GM20431 (cell line): ENCODE data around the gene EZR.

Experiments used
- in situ Hi-C: fragments of 300-500 bp; cut with MseI, MboI; formaldehyde crosslinking; loops from one replicate; pipeline ENCODE4 v1.15.0; 2020; ENCODE audit warnings: low sequenced_read_pairs; ENCODE audit not compliant: unreplicated experiment

Gene EZR

DNA sequence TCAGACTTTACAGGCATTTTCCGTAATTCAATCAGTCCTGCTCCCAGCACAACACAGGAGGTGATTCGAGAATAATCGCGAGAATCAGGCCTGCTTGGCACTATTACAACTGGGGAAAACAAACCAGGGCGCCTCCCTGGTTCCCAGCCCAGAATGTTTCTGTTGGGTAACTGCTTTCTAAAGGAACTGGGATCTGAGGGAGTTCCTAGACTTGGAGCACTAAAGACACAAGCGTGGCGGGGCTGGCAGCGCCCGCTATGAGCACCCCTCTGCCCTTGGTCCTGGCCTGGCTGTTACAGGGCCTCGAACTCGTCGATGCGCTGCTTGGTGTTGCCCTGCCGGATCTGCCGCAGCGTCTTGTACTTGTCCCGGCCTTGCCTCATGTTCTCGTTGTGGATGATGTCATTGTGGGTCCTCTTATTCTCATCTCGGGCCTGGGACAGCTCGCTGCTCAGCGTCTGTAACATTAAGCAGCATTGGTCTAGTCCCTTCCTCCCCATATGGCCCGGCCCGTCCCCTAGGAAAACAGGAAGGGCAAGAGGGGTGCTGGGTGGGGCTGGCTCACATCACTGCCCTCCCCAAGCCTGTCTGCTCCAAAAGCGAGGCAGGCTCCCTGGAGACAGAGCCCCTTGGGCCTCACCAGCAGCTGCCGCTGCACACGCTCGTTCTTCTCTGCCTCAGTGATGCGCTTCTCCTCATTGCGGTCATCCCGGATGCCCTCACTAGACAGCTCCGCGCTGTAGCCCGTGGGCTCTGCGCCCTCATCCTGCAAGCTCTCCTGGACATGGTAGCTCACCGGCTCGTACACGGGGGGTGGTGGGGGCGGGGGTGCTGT lies 52.3 kb downstream of the EZR start:
- in situ Hi-C loops: no loop called here

DNA sequence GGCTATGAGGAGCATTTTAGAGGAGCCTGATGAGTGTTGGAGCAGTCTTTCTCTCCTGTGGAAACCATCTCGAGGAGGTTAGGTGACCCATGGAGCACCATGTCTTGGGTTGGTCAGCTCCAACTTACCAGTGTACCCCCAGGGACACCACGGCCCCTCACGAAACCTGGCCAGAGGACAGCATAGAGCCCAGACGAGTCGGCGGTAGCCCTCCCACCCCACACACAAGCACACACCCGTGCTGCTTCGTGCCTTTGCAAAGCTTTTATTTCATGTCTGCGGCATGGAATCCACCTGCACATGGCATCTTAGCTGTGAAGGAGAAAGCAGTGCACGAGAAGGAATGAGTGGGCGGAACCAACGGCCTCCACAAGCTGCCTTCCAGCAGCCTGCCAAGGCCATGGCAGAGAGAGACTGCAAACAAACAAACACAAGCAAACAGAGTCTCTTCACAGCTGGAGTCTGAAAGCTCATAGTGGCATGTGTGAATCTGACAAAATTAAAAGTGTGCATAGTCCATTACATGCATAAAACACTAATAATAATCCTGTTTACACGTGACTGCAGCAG lies 53.6 kb downstream of the EZR start:
- in situ Hi-C loops: no loop called here

DNA sequence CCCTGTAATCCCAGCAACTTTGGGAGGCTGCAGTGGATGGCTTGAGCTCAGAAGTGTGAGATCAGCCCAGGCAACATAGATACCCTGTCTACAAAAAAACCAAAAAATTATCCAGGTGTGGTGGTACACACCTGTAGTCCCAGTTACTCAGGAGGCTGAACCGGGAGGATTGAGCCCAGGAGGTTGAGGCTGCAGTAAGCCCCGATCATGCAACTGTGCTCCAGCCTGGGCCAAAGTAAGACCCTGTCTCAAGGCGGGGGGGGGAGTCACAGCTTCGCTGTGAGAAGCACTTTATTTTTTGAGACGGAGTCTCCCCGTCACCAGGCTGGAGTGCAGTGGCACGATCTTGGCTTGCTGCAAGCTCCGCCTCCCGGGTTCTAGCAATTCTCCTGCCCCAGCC lies 54.2 kb downstream of the EZR start:
- in situ Hi-C loops: no loop called here

DNA sequence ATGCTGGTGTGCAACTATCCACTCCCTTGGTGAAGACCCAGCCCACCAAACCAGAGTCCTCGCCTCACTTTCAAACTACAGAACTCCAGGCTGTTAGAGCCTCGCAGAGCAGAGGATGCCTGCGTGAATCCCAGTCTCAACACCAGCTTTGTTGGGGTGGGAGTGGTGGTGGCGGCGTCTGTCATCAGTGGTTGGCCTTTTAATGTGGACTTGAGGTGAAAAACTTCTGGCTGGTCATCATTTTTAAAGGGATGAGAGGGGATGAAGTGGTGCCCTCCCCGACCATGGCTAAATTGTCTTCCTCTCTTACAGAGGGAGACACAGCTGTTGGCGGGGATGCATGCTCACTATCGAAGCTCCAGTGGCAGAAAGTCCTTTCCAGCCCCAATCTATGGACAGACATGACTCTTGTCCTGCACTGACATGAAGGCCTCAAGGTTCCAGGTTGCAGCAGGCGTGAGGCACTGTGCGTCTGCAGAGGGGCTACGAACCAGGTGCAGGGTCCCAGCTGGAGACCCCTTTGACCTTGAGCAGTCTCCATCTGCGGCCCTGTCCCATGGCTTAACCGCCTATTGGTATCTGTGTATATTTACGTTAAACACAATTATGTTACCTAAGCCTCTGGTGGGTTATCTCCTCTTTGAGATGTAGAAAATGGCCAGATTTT lies 54.9 kb downstream of the EZR start:
- in situ Hi-C loops: no loop called here

DNA sequence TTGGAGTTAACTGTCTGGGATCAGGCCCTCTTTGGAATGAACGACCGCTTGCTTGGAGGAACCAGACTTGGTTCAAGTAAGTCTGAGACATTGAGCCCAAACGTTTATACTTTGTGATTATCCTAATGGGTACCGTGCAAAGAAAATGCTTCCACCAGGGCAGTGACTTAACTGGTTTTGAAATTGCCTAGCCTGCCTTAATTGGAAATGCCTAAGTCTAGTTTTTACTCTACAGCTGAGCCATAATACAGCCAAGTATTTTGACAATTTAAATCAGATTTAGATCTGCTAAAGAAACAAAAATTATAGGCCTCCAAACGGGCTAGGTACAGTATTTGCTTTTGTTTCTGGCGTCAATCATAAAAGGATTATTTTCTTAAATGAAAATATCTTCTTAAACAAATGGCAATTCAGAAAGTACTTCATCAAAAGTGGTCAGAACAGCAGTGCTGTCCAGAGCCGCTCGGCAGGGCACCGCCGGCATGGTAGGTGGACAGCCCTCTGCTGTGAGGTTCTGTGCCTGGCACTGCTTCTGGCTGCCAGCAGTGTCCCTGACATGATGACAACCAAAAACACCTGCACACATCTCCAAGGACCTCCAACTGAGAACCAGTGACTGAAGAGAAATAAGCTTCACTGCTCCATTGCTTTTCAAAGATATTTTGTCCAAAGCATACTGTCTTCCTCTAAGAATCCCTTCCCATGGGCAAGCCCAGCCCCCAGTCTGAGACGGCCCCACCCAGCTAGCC lies 55.6 kb downstream of the EZR start:
- in situ Hi-C loops: no loop called here

DNA sequence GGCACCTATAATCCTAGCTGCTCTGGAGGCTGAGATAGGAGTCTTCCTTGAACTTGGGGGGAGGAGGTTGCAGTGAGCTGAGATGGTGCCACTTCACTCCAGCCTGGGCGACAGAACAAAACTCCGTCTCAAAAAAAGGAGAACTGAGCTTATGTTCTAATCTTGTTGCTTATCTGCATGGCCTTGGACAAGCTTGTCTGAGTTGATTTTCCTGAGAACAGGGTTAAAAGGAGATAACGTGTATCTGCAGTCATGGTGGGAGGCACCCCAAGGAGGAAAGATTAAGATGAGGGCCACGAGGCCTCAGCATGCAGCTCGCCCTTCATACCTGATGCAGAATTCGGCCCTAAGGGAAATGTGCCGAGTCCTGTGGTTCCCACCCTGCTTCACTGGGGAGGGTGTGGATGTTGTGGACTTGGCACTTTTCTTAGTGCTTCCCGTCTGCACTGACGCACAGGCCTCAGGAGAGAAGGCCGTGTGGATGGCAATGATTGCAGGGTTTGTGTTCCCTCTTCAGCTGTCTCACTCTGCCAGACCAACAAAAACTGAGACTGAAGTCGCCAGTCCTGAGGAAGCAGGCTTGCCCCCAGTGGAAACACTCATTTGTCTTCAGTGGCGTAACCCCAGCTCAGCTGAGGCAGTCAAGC lies 56.3 kb downstream of the EZR start:
- in situ Hi-C loops: no loop called here

DNA sequence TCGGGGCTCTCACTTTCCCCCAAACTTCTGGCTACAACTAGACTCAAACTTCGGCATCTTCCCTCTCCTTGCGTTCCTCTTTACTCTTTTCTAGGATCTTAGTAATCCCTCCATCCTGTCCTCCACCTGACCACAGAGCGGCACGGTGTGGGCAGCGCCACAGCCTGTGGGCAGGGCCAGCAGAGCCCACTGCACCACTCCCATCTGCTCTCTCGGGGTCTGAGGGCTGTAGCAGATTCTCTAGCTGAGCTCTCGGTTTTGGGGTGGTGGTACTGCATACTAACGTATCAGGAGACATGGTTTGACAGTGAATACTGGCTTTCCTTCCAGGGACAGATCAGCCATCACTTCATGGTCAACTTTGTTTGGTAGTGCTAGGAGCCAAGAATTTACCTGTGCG lies 57.4 kb downstream of the EZR start:
- in situ Hi-C loops: no loop called here

DNA sequence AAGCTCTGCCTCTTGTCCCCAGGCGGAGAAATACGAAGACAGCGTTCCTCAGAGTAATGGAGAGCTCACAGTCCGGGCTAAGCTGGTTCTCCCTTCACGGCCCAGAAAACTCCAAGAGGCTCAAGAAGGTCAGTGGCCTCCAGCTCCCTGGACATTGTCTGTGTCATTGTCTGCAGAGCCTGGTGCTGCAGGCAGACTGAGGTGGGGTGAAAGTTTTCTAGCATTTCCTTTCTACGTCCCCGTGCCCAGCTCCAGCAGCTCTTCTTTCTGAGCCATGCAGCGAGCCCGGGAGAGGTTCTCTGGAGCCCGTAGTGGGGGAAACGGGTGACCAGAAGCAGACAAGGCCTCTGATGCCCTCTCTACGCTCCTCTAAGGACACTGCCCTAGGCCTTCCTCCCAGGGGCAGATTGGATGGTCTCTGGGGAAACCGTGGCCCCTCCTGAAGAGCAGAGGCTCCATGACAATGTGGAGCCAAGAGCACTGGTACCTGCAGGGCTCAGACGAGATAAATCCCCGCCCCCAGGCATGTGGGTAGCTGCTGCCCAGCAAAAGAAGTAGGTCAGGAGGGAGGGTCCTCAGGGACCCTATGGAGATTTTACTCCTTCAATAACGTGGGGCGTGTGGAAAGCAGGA lies 58.4 kb downstream of the EZR start:
- in situ Hi-C loops: no loop called here

DNA sequence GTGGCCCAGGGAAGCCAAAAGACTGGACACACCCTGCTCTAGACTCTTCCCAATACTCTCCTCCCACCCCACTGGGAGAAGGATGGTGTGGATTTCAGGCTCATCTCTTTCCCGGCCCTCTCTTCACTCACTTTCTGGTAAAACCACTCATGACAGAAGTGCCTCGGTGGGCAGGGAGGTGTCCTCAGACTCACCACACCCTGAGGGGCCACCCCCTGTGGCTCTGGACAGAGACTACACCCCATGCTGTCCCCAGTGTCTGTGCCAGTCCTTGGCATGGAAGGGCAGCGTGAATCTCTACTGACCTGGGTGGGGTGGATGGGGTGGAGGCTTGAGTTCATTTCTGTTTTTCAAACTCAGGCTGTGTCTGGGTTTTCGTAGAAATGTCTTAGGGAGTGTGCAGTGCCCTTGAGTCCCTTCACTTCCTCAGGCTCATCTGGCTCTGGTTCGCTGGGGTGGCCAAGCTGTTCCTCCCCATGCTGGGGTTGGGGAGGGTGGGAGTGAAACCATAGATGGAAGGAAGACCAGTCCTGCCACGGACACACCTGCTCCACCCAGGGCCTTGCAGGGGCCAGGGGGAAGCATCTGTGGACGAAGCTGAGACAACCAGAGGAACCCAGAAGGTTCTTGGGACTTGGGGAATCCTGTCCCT lies 59.1 kb downstream of the EZR start:
- in situ Hi-C loops: no loop called here

DNA sequence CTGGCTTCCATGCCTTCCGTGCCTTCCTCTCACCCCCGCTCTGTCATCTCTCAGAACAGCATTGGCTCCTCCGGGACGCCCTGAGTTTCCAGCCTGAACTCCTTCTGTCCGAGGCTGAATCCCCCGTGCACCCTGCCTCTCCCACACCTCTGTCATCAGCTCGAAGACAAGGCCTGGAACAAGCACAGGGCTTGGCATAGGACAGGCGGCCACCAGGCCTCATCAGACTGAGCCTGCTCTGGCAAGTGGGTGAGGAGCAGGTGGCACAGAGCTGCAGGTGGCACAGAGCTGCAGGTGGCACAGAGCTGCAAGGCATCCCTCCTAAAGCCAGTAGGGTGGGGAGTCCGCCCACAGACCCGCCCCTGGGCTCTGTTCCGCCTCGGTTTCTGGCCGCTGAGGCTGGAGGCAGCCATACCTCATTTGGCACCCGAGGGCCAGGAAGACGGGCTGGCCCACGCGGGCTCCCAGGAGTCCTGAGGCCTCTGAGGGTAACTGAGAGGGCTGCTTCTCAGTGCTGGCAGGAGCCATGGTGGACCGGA lies 60.2 kb downstream of the EZR start:
- in situ Hi-C loops: no loop called here

DNA sequence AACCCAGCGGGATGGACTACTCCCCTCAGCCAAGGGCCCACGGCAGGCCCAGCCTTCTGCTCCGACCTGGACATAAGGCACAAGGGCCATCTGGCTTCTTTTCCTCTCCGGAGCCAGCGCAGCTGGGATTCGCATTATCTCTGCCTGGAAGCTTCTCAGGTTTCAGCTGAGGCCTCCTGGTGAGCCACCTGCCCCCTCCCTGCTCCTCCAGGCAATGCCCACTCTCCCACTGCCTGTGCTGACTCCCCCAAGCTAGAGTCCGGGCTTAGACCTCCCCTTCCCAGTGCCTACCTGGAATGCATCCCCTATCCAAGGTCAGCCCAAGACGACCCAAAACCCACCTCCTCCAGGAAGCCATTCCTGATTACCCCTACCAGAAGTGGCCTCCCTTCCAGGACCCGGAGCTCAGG lies 60.7 kb downstream of the EZR start:
- in situ Hi-C loops: no loop called here

DNA sequence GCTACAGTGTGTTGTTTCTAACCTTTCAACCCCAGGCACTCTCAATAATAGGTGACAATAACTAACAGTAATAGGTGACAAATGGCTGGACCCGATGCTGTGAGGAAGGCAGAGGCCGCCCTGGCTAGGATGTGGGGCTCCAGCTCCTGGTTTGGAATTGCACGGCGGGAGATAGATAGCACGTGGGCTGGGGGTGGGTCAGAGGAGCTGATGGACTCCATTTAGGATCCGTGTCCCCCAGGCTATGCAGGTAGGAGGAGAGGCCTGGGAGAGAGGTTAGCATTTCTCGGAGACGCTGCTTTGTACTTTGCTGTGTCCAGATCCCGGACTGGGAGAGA lies 61.4 kb downstream of the EZR start:
- in situ Hi-C loops: no loop called here

DNA sequence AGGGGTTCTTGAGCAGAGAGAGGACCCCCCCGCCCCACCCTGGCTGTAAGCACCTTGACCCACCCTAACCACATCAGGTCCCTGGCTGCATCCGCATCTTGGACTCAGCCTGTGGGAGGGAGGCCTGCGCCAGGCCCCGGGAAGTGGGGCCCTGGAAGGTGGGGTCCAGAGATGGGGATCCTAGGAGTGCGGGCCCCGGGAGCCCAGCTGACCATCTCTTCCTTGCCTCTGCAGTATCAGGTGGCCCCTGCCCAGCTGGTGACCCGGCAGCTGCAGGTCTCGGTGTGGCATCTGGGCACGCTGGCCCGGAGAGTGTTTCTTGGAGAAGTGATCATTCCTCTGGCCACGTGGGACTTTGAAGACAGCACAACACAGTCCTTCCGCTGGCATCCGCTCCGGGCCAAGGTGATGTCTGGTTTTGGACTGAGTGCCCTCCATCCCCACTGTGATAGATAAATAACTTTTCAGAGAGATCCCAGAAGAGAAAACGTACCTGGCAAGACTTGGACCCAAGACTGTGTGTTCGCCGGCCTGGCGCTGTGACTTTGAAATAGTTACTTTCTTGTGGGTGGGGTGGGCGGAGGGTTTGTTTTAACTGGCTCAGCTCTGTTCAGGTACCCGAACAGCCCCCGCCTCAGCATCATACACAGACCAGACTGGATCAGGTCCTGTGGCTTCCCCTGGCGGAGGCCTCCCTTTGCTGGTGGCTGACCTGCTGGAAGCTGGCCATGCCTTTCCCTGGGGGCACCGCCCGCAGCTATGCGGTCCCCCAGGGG lies 62.0 kb downstream of the EZR start:
- in situ Hi-C loops: no loop called here

DNA sequence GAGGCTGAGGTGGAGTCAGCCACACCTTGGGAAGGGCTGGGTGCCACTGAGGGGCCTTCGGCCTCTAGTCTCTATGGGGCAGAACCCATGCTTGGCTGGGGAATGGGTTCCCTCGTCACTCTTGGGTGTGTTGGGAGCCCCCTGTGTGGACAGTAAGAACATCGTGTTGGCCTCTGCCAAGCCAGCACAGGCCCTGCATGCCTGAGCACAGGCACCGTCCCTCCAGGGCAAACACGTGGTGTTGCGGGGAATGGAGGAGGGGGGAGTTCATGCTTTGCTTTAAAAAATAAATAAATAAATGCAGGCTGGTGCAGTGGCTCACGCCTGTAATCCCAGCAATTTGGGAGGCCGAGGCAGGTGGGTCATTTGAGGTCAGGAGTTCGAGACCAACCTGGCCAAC lies 63.0 kb downstream of the EZR start:
- in situ Hi-C loops: no loop called here

DNA sequence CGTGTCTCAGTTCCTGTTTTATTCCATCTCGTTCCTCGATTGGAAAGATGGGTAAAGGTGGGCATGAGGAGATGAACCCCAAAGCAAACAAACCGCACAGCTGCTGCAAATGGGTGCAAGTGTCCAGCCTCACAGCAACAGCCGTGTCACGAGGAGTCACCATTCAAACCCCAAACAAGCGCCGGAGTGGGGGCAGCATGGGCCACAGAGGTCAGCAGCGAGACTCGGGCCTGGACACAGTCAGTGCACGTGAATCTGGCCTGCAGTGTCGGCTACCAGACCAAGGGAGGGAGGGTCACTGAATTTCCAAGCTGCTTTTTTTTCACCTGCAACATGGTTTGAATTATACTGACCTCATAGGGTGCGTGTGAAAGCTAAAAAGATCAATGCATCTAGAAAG lies 63.5 kb downstream of the EZR start:
- in situ Hi-C loops: no loop called here

DNA sequence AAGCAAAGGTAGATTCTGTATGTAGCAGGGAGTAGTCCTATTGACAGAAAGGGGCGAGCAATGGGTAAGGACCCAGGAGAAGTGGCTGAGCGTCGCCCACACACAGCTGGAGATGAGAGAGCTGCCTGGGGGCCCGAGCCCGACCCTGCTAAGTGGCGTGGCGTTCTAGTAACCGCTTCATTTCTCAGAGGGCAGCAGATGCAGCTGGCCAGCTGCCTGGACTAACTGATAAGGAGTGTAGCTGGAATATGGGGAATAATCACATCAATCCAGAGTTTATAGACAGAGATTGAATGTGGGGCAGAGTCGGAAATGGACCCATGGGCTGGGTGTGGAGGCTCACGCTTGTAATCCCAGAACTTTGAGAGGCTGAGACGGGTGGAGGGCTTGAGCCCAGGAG lies 64.4 kb downstream of the EZR start:
- in situ Hi-C loops: no loop called here

DNA sequence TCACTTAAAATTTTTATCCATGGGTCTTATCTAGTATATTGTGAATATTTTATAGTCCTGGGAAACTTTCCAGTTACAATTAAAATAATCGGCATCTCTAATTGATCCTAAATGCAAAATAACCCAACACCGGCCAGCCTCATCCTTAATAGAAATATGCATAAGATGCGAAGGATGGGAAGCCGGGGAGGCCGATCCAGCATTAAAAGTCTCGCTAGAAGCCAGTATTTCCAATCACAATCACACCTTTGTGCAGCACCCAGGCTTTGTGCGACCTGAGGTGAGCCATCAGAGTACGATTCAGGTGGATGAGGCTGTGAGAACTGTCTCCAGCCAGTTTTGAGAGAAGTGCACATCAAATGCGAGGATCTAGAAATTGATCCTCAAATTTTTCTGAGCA lies 65.4 kb downstream of the EZR start:
- in situ Hi-C loops: no loop called here

DNA sequence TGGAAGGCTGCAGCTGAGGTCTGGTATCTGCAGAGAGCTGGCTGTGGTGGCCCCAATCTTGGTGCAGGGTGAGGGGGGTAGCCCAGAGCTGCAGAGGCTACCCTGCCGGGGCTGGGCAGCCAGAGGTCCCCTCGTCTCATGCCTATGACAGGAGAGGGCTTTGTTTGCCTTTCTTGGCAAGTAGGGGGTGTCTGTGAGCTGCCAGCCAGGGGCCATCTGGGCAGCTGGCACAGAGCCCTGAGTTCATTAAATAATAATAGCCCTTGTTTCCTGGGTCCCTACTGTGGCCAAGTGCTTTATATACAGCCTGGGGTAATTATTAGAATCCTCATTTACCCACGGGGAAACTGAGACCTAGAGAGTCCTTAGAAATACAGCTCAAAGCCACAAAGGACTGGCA lies 66.6 kb downstream of the EZR start:
- in situ Hi-C loops: no loop called here

DNA sequence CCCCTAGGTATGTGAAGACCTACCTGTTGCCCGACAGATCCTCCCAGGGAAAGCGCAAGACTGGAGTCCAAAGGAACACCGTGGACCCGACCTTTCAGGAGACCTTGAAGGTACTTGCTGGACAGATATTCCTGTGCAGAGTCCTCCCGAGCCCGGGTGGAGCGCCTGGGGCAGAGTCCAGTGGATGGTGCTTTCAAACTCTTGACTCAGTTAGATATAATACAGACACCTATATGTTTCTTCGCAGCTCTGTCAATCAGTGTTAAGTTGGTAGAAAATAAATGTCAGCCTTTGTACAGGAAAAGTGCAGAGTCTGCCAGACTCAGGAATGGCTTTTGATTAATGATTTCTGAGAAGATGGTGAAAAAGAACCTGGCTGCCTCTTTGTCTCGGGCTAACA lies 67.2 kb downstream of the EZR start:
- in situ Hi-C loops: no loop called here
